H1 (cell line): ENCODE results near the gene LIPG. TPM values are rescaled to one million over a fixed set of nuclear protein-coding genes. Genes with fewer than 3 reads are reported as not detected.

ENCODE experiments used
- CTCF ChIA-PET: fragments of 300-600 bp; sonication (Branson Sonifier 250); formaldehyde crosslinking; loops from one replicate; lab custom pipeline; 2021; ENCODE audit not compliant: partially characterized antibody; lab: Charles Lee
- POLR2A ChIA-PET: fragments of 300-600 bp; sonication (Branson Sonifier 250); formaldehyde crosslinking; loops from one replicate; lab custom pipeline; 2021; ENCODE audit warnings: inconsistent platforms; ENCODE audit not compliant: partially characterized antibody; lab: Charles Lee
- DNase-seq, 2 experiments: peaks; one replicate each; pipeline versions ENCODE4 v3.0.0 to v3.0.0-alpha.2; 2010 to 2022; ENCODE audit warnings: low spot score in 2 of 2, low read depth in 1 of 2, mixed read lengths in 1 of 2
- FAIRE-seq: peaks from 2 replicates; lab custom pipeline; 2011; peaks lifted over from hg19 to GRCh38; lab: Jason Lieb, UNC
- H2AFZ ChIP-seq: 2 replicates; pipeline ENCODE4 v1.8.1; 2012; ENCODE audit warnings: low read length, inconsistent platforms
- H2AK5ac ChIP-seq: 2 replicates; pipeline ENCODE4 v1.6.1; 2013; ENCODE audit warnings: low read depth, low read length
- H2BK120ac ChIP-seq: replicated peaks from 2 replicates; pipeline ENCODE3; 2013; ENCODE audit warnings: low read depth, low read length, inconsistent platforms
- H2BK12ac ChIP-seq: 2 replicates; pipeline ENCODE4 v1.6.1; 2013; ENCODE audit warnings: low read depth, low read length
- H2BK15ac ChIP-seq: 2 replicates; pipeline ENCODE4 v1.6.1; 2013; ENCODE audit warnings: low read length
- H2BK20ac ChIP-seq: 2 replicates; pipeline ENCODE4 v1.6.1; 2013; ENCODE audit warnings: low read length
- H2BK5ac ChIP-seq: 2 replicates; pipeline ENCODE4 v1.6.1; 2013; ENCODE audit warnings: low read depth, low read length
- H3K14ac ChIP-seq: 2 replicates; pipeline ENCODE4 v1.6.1; 2013; ENCODE audit warnings: inconsistent platforms; ENCODE audit not compliant: insufficient read length
- H3K18ac ChIP-seq: 2 replicates; pipeline ENCODE4 v1.6.1; 2013; ENCODE audit warnings: low read length; ENCODE audit errors: extremely low read depth
- H3K23ac ChIP-seq: 2 replicates; pipeline ENCODE4 v1.6.1; 2013; ENCODE audit warnings: inconsistent platforms; ENCODE audit not compliant: insufficient read length
- H3K23me2 ChIP-seq: 2 replicates; pipeline ENCODE4 v1.6.1; 2013; ENCODE audit warnings: low read depth, low read length
- H3K27ac ChIP-seq: 2 replicates; pipeline ENCODE4 v1.6.1; 2011; ENCODE audit warnings: low read depth, low read length, inconsistent platforms
- H3K27me3 ChIP-seq, 4 experiments: replicated peaks in 1 of 4; 1 replicate in 1 of 4; 2 replicates in 3 of 4; pipeline versions ENCODE4 v1.6.1 to v1.8.1; 2011 to 2013; ENCODE audit warnings: low read length in 3 of 4, mild to moderate bottlenecking in 3 of 4, inconsistent platforms in 2 of 4, mixed read lengths in 2 of 4, moderate library complexity in 1 of 4; ENCODE audit not compliant: control insufficient read depth in 3 of 4, insufficient read depth in 3 of 4; ENCODE audit errors: extremely low read depth in 1 of 4
- H3K36me3 ChIP-seq, 4 experiments: 2 replicates each; pipeline versions ENCODE4 v1.6.1 to v1.8.1; 2011 to 2013; ENCODE audit warnings: mild to moderate bottlenecking in 4 of 4, low read length in 3 of 4, moderate library complexity in 2 of 4, control low read depth in 1 of 4, inconsistent platforms in 1 of 4; ENCODE audit not compliant: insufficient read depth in 4 of 4, control insufficient read depth in 2 of 4
- H3K4ac ChIP-seq: replicated peaks from 2 replicates; pipeline ENCODE3; 2013; ENCODE audit warnings: low read length, low read depth, mixed read lengths, inconsistent platforms; ENCODE audit not compliant: insufficient read length
- H3K4me1 ChIP-seq, 4 experiments: replicated peaks in 1 of 4; 1 replicate in 1 of 4; 2 replicates in 3 of 4; pipeline versions ENCODE4 v1.6.1 to v1.8.1; 2011 to 2013; ENCODE audit warnings: low read length in 3 of 4, inconsistent platforms in 2 of 4, mixed read lengths in 1 of 4; ENCODE audit not compliant: insufficient read depth in 4 of 4, control insufficient read depth in 3 of 4
- H3K4me2 ChIP-seq, 2 experiments: 2 replicates each; pipeline versions ENCODE4 v1.6.1 to v1.8.1; 2011 to 2013; ENCODE audit warnings: low read depth in 2 of 2, low read length in 2 of 2, control low read depth in 1 of 2, inconsistent platforms in 1 of 2, mild to moderate bottlenecking in 1 of 2; ENCODE audit not compliant: insufficient read depth in 1 of 2
- H3K4me3 ChIP-seq, 4 experiments: fragments of 200-600, 300-600 bp in 1 of 4; sonication (generic), shearing (Covaris generic), sonication (Bioruptor Twin) in 1 of 4; 2 replicates each; pipeline versions ENCODE4 v1.5.1 to v1.8.1; 2011 to 2016; ENCODE audit warnings: low read length in 4 of 4, low read depth in 3 of 4, control low read depth in 2 of 4, inconsistent platforms in 2 of 4, mild to moderate bottlenecking in 2 of 4, mixed read lengths in 1 of 4, moderate library complexity in 1 of 4; ENCODE audit not compliant: insufficient read depth in 2 of 4; ENCODE audit errors: extremely low read depth in 1 of 4
- H3K56ac ChIP-seq: replicated peaks from 2 replicates; pipeline ENCODE3; 2013; ENCODE audit warnings: low read depth, mild to moderate bottlenecking, mixed read lengths, low read length, inconsistent platforms; ENCODE audit not compliant: insufficient read length
- H3K79me1 ChIP-seq: 2 replicates; pipeline ENCODE4 v1.6.1; 2013; ENCODE audit warnings: low read depth, low read length, control low read depth
- H3K79me2 ChIP-seq, 2 experiments: 2 replicates each; pipeline versions ENCODE4 v1.6.1 to v1.8.1; 2012 to 2013; ENCODE audit warnings: low read length in 2 of 2, mild to moderate bottlenecking in 2 of 2, inconsistent platforms in 1 of 2; ENCODE audit not compliant: insufficient read depth in 2 of 2, control insufficient read depth in 1 of 2
- H3K9ac ChIP-seq, 4 experiments: replicated peaks in 1 of 4; 1 replicate in 1 of 4; 2 replicates in 3 of 4; pipeline versions ENCODE4 v1.6.1 to v1.8.1; 2011 to 2013; ENCODE audit warnings: low read depth in 3 of 4, low read length in 3 of 4, control low read depth in 2 of 4, mild to moderate bottlenecking in 2 of 4, moderate library complexity in 2 of 4, inconsistent platforms in 1 of 4; ENCODE audit errors: extremely low read depth in 1 of 4
- H3K9me3 ChIP-seq, 2 experiments: 2 replicates each; pipeline versions ENCODE4 v1.6.1 to v1.8.1; 2012 to 2013; ENCODE audit warnings: mild to moderate bottlenecking in 2 of 2, moderate library complexity in 2 of 2, control low read depth in 1 of 2, inconsistent platforms in 1 of 2, low read depth in 1 of 2, low read length in 1 of 2, mixed read lengths in 1 of 2; ENCODE audit not compliant: insufficient read depth in 2 of 2
- H4K20me1 ChIP-seq, 2 experiments: replicated peaks in 1 of 2; 2 replicates each; pipeline versions ENCODE3 to v1.8.1; 2011 to 2013; ENCODE audit warnings: inconsistent platforms in 2 of 2, low read length in 2 of 2, mild to moderate bottlenecking in 1 of 2; ENCODE audit not compliant: insufficient read depth in 2 of 2, control insufficient read depth in 1 of 2
- H4K5ac ChIP-seq: 2 replicates; pipeline ENCODE4 v1.6.1; 2013; ENCODE audit warnings: low read length, low read depth, mixed read lengths, inconsistent platforms; ENCODE audit not compliant: insufficient read length
- H4K8ac ChIP-seq: 2 replicates; pipeline ENCODE4 v1.8.0; 2013; ENCODE audit warnings: mild to moderate bottlenecking, moderate library complexity, low read length, inconsistent platforms; ENCODE audit not compliant: insufficient read depth; ENCODE audit errors: extremely low read depth
- H4K91ac ChIP-seq: replicated peaks from 2 replicates; pipeline ENCODE3; 2013; ENCODE audit warnings: low read length, mixed read lengths, inconsistent platforms; ENCODE audit not compliant: insufficient read length
- CBX5 ChIP-seq: fragments of 300-800, 300-1000 bp; sonication (generic); IDR thresholded peaks from 2 replicates; pipeline ENCODE4 v1.7.1; 2016; ENCODE audit warnings: antibody characterized with exemption, low read length, low read depth
- CBX8 ChIP-seq: fragments of 300-800, 300-1000 bp; sonication (generic); IDR thresholded peaks from 2 replicates; pipeline ENCODE4 v1.7.1; 2016; ENCODE audit warnings: low read depth, low read length, borderline replicate concordance
- CEBPB ChIP-seq: IDR thresholded peaks from 2 replicates; pipeline ENCODE4 v1.6.1; 2012; ENCODE audit warnings: low read depth, low read length
- CTBP2 ChIP-seq: IDR thresholded peaks from 2 replicates; pipeline ENCODE4 v1.7.0; 2011; ENCODE audit warnings: borderline replicate concordance, mild to moderate bottlenecking, moderate library complexity, mixed read lengths, low read length; ENCODE audit not compliant: insufficient read depth, insufficient read length
- FOSL1 ChIP-seq: IDR thresholded peaks from 2 replicates; pipeline ENCODE4 v1.6.1; 2011; ENCODE audit warnings: mild to moderate bottlenecking, low read depth, low read length, moderate library complexity; ENCODE audit not compliant: insufficient read depth
- KDM1A ChIP-seq: fragments of 200-600, 300-600 bp; sonication (generic); IDR thresholded peaks from 2 replicates; pipeline ENCODE4 v1.7.1; 2016; ENCODE audit warnings: mild to moderate bottlenecking, low read length, borderline replicate concordance
- PHF8 ChIP-seq: fragments of 200-600 bp; sonication (generic); conservative IDR thresholded peaks from 2 replicates; pipeline ENCODE4 v1.7.1; 2012; ENCODE audit warnings: low read depth, mild to moderate bottlenecking, inconsistent platforms, low read length, moderate library complexity
- RAD21 ChIP-seq, 2 experiments: IDR thresholded peaks in 1 of 2; conservative IDR thresholded peaks in 1 of 2; 2 replicates each; pipeline ENCODE4 v1.6.1; 2011; ENCODE audit warnings: low read depth in 2 of 2, low read length in 2 of 2, improper control_type of control experiment in 1 of 2, inconsistent platforms in 1 of 2, mild to moderate bottlenecking in 1 of 2, moderate library complexity in 1 of 2
- RNF2 ChIP-seq: fragments of 200-900, 300-1000 bp; sonication (generic); IDR thresholded peaks from 2 replicates; pipeline ENCODE4 v1.7.1; 2016; ENCODE audit warnings: borderline replicate concordance, low read depth, mild to moderate bottlenecking, antibody characterized with exemption, low read length; ENCODE audit not compliant: poor library complexity, severe bottlenecking; ENCODE audit errors: missing control alignments
- SIN3A ChIP-seq, 2 experiments: IDR thresholded peaks in 1 of 2; conservative IDR thresholded peaks in 1 of 2; 2 replicates each; pipeline ENCODE4 v1.6.1; 2011 to 2012; ENCODE audit warnings: low read length in 2 of 2, improper control_type of control experiment in 1 of 2, low read depth in 1 of 2, mild to moderate bottlenecking in 1 of 2
- SP4 ChIP-seq: IDR thresholded peaks from 2 replicates; pipeline ENCODE4 v1.6.1; 2012; ENCODE audit warnings: low read length, inconsistent platforms
- WGBS, 2 experiments: shearing (Covaris generic) in 1 of 2; methylation state at CpG; one replicate each; pipeline versions ENCODE4 v1.1.6 to v1.1.7; 2013 to 2015; ENCODE audit warnings: low lambda C conversion rate in 2 of 2, mixed read lengths in 2 of 2, inconsistent platforms in 1 of 2, low coverage in 1 of 2, missing lambda C conversion rate in 1 of 2; ENCODE audit not compliant: insufficient replicate concordance in 2 of 2, insufficient coverage in 1 of 2, insufficient read length in 1 of 2; ENCODE audit errors: extremely low coverage in 1 of 2, missing lambda C conversion rate in 1 of 2; 5-methylcytosine and 5-hydroxymethylcytosine counted together
- polyA plus RNA-seq, 7 experiments: library from polyadenylated mRNA; depleted of rRNA in 3 of 7; stranded (reverse) in 5 of 7; unstranded in 2 of 7; fragments of >200 nt in 5 of 7; fragments of 200-250 nt in 2 of 7; gene quantifications; 1 replicate in 5 of 7; 2 replicates in 1 of 7; 4 replicates in 1 of 7; pipeline versions ENCODE4 v1.2.1 to v1.2.3, GENCODE V29; 2011 to 2013; ENCODE audit warnings: missing spikeins in 2 of 7, mixed read lengths in 2 of 7
- total RNA-seq: library from RNA; stranded (reverse); fragmentation: NEBNext Ultra II Directional; extraction: Animal tissue kit (Norgen Biotek cat#: 25700); gene quantifications from 2 replicates; pipeline ENCODE4 v1.2.1, GENCODE V29; 2021

Gene LIPG
- total and polyA plus RNA-seq, 2 of the 8 experiments (the other 6 are each of a cell fraction or from before 2014, with no cell fraction given), result 9.2 to 9.8 TPM

GRCh38 chr18:49572611-49573345, 10.9 kb downstream of the LIPG start:
- H3K27ac ChIP-seq, result no peak overlapping the region
- no peak overlapping the region for H2BK120ac ChIP-seq
- no peaks in the 10 kb centered on the region for H3K79me2 ChIP-seq
- H4K20me1 ChIP-seq, result no peaks in the 10 kb centered on the region
- H2BK5ac ChIP-seq, result no peak overlapping the region
- ChIA-PET POLR2A (no interaction called here), CTCF (interaction anchor here (1.1 to 1.6 kb wide), 2 partner anchors 57 to 88 kb away, joined by 3 to 5 read pairs; no protein-coding TSS in a partner anchor)
- H3K79me1 ChIP-seq, result no peaks in the 10 kb centered on the region
- no peaks in the 10 kb centered on the region for H3K4me1 ChIP-seq
- no peak overlapping the region for H3K56ac ChIP-seq
- FAIRE-seq (no peak), DNase-seq (no peak)
- no peaks in the 10 kb centered on the region for H3K23me2 ChIP-seq
- no peak overlapping the region for H3K4ac ChIP-seq
- 88% methylated on average over 9 of the region's 11 CpGs; no CpG with 5 or more reads in 1 of the 2 experiments for WGBS, 2 experiments
- H3K9me3 ChIP-seq, result no peaks in the 10 kb centered on the region
- H4K5ac ChIP-seq, result no peak overlapping the region
- H2BK15ac ChIP-seq, result no peak overlapping the region
- no peak overlapping the region for H4K91ac ChIP-seq
- H2BK20ac ChIP-seq, result no peak overlapping the region
- H3K27me3 ChIP-seq, result no peaks in the 10 kb centered on the region
- H3K14ac ChIP-seq, result no peak overlapping the region
- H3K4me2 ChIP-seq, result no peak overlapping the region
- H2BK12ac ChIP-seq, result no peak overlapping the region
- H3K9ac ChIP-seq, result no peak overlapping the region
- no peak overlapping the region for H3K4me3 ChIP-seq
- peaks cover 3 to 18% (median 16%) of the 10 kb centered on the region in 4 experiments; a peak in 6 of 8 replicates for H3K36me3 ChIP-seq
- no peak overlapping the region for H3K18ac ChIP-seq
- H2AFZ ChIP-seq, result no peak overlapping the region
- H3K23ac ChIP-seq, result no peak overlapping the region
- H2AK5ac ChIP-seq, result no peak overlapping the region
- 0 out of 2 replicates have a peak overlapping the region, but pooled peaks have one; percentile 41 for H4K8ac ChIP-seq
- TF ChIP-seq FOSL1 (no peak), PHF8 (no peak), CBX8 (no peak), RAD21 (IDR thresholded peaks at IDR 0.05 in 1 of 2, conservative IDR thresholded peaks at IDR 0.05 in 1 of 2; ENCODE audit: low read depth in 2 of 2, low read length in 2 of 2) (no peak), CTBP2 (no peak), RNF2 (no peak), SIN3A (conservative IDR thresholded peaks at IDR 0.05 in 1 of 2, IDR thresholded peaks at IDR 0.05 in 1 of 2; ENCODE audit: low read depth in 1 of 2, low read length in 2 of 2) (no peak), CBX5 (no peak), KDM1A (no peak), SP4 (no peak), CEBPB (no peak)
